ENCODE results near the gene RBPMS2.

GRCh38 chr15:64706011-64706911, 69.1 kb downstream of the RBPMS2 start:
- TF ChIP-seq ZNF274 (IDR thresholded peaks at IDR 0.05; ENCODE audit: low read length) (no peak), ZNF274 (tag by site-specific recombination; IDR thresholded peaks at IDR 0.05; ENCODE audit: borderline replicate concordance) (no peak), MYNN (tag by site-specific recombination; IDR thresholded peaks at IDR 0.05; ENCODE audit: borderline replicate concordance) (no peak), CTCF (tag by site-specific recombination; IDR thresholded peaks at IDR 0.05) (no peak), ZNF645 (tag by site-specific recombination; IDR thresholded peaks at IDR 0.05) (no peak), ZNF544 (tag by site-specific recombination; IDR thresholded peaks at IDR 0.05) (no peak), ZSCAN18 (tag by site-specific recombination; IDR thresholded peaks at IDR 0.05) (no peak), ZNF292 (tag by site-specific recombination; IDR thresholded peaks at IDR 0.05; ENCODE audit: borderline replicate concordance, low read depth) (no peak), ATF2 (tag by site-specific recombination; IDR thresholded peaks at IDR 0.05; ENCODE audit: low read depth) (no peak), KLF8 (tag by site-specific recombination; IDR thresholded peaks at IDR 0.05) (no peak), REST (tag by site-specific recombination; IDR thresholded peaks at IDR 0.05) (no peak)
